ENCODE results near the gene LMO1.

GRCh38 chr11:8242118-8242475, 21.6 kb downstream of the LMO1 start:
- TF ChIP-seq TCF4 (CRISPR knock-in tag; IDR thresholded peaks at IDR 0.05; ENCODE audit: borderline replicate concordance) = no peak
- TF ChIP-seq POU6F1 (CRISPR knock-in tag; IDR thresholded peaks at IDR 0.05; ENCODE audit: borderline replicate concordance, low read depth) = no peak
- no peak for TF ChIP-seq RARB (CRISPR knock-in tag; IDR thresholded peaks at IDR 0.05)
- no peak for TF ChIP-seq ISL1 (CRISPR knock-in tag; IDR thresholded peaks at IDR 0.05)
- no peak for TF ChIP-seq CSDC2 (CRISPR knock-in tag; IDR thresholded peaks at IDR 0.05)
- TF ChIP-seq CREB5 (CRISPR knock-in tag; IDR thresholded peaks at IDR 0.05; ENCODE audit: low read depth) = no peak
- no peak for TF ChIP-seq ARNTL (CRISPR knock-in tag; IDR thresholded peaks at IDR 0.05; ENCODE audit: borderline replicate concordance, low read depth)
- TF ChIP-seq OSR1 (CRISPR knock-in tag; IDR thresholded peaks at IDR 0.05) = no peak
- TF ChIP-seq PATZ1 (CRISPR knock-in tag; IDR thresholded peaks at IDR 0.05; ENCODE audit: borderline replicate concordance) = no peak
- no peak for TF ChIP-seq ZFP3 (CRISPR knock-in tag; IDR thresholded peaks at IDR 0.05)
- no peak for TF ChIP-seq ZFP30 (CRISPR knock-in tag; IDR thresholded peaks at IDR 0.05)
- no peak for TF ChIP-seq GLIS3 (CRISPR knock-in tag; IDR thresholded peaks at IDR 0.05)
- TF ChIP-seq TSHZ2 (CRISPR knock-in tag; IDR thresholded peaks at IDR 0.05) = no peak

All from SK-N-SH treated with all-trans-retinoic acid at 6 μM for 48 hours (cell line).